ENCODE results near the gene ACKR1. TPM values are rescaled to one million over a fixed set of nuclear protein-coding genes. Genes with fewer than 3 reads are reported as not detected.

Gene ACKR1
- polyA plus RNA-seq, 2 donors: 11.1 to 35.9 TPM

DNA sequence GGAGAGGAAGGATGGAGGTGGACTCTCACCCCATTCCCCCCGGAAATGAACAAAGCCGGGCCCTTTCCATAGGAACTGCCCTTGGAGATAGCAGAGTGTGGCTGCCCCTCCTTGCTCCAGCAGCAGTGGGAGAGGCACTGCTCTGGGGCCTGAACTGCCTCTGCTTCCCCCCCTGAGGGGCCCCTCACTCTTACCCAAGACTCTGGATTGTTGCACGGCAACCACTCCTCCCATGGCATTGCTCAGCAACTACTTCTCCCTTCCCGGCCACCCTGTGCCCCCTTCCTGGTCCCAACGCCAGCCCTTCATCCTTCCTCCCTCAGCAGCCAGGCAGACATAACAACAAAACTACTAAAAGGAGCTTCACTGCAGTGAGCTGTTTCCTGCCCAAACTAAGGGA, 3.0 kb upstream of the ACKR1 start:
- Histone ChIP-seq H3K9me3 (ENCODE audit: control insufficient read depth in 2 of 2, insufficient read depth in 1 of 2, low read depth in 1 of 2, low read length in 1 of 2) (no peaks in the 10 kb centered on the region), H3K4me3 (ENCODE audit: low read depth in 1 of 2, low read length in 2 of 2) (peak overlapping the region in 1 of 2 donors; percentile 9), H3K36me3 (ENCODE audit: control insufficient read depth in 2 of 2, insufficient read depth in 2 of 2, low read length in 1 of 2) (no peaks in the 10 kb centered on the region), H3K27ac (ENCODE audit: low read depth in 2 of 2, low read length in 1 of 2) (no peak overlapping the region), H3K4me1 (ENCODE audit: control insufficient read depth in 2 of 2, insufficient read depth in 2 of 2, low read length in 1 of 2) (no peaks in the 10 kb centered on the region), H3K27me3 (ENCODE audit: control insufficient read depth in 1 of 2, insufficient read depth in 2 of 2, low read length in 2 of 2) (no peaks in the 10 kb centered on the region)
- 42 to 56% methylated on average over 5 of the region's 5 CpGs for WGBS, 2 donors

GRCh38 chr1:159203610-159204009, 1.1 kb upstream of the ACKR1 start:
- no peaks in the 10 kb centered on the region for H3K27me3 ChIP-seq (ENCODE audit: control insufficient read depth in 1 of 2, insufficient read depth in 2 of 2, low read length in 2 of 2)
- no peak overlapping the region for H3K4me3 ChIP-seq (ENCODE audit: low read depth in 1 of 2, low read length in 2 of 2)
- H3K4me1 ChIP-seq (ENCODE audit: control insufficient read depth in 2 of 2, insufficient read depth in 2 of 2, low read length in 1 of 2): no peaks in the 10 kb centered on the region
- H3K9me3 ChIP-seq (ENCODE audit: control insufficient read depth in 2 of 2, insufficient read depth in 1 of 2, low read depth in 1 of 2, low read length in 1 of 2): no peaks in the 10 kb centered on the region
- 67 to 69% methylated on average over 6 of the region's 6 CpGs for WGBS, 2 donors
- no peaks in the 10 kb centered on the region for H3K36me3 ChIP-seq (ENCODE audit: control insufficient read depth in 2 of 2, insufficient read depth in 2 of 2, low read length in 1 of 2)
- no peak overlapping the region for H3K27ac ChIP-seq (ENCODE audit: low read depth in 2 of 2, low read length in 1 of 2)

GRCh38 chr1:159205225-159205624, 550 bp downstream of the ACKR1 start:
- Histone ChIP-seq H3K4me3 (ENCODE audit: low read depth in 1 of 2, low read length in 2 of 2) (peak overlapping the region in 1 of 2 donors; percentile 28), H3K27me3 (ENCODE audit: control insufficient read depth in 1 of 2, insufficient read depth in 2 of 2, low read length in 2 of 2) (no peaks in the 10 kb centered on the region), H3K4me1 (ENCODE audit: control insufficient read depth in 2 of 2, insufficient read depth in 2 of 2, low read length in 1 of 2) (no peaks in the 10 kb centered on the region), H3K27ac (ENCODE audit: low read depth in 2 of 2, low read length in 1 of 2) (no peak overlapping the region), H3K9me3 (ENCODE audit: control insufficient read depth in 2 of 2, insufficient read depth in 1 of 2, low read depth in 1 of 2, low read length in 1 of 2) (no peaks in the 10 kb centered on the region), H3K36me3 (ENCODE audit: control insufficient read depth in 2 of 2, insufficient read depth in 2 of 2, low read length in 1 of 2) (no peaks in the 10 kb centered on the region)
- 61 to 66% methylated on average over 6 of the region's 6 CpGs for whole genome bisulfite sequencing, 2 donors

DNA sequence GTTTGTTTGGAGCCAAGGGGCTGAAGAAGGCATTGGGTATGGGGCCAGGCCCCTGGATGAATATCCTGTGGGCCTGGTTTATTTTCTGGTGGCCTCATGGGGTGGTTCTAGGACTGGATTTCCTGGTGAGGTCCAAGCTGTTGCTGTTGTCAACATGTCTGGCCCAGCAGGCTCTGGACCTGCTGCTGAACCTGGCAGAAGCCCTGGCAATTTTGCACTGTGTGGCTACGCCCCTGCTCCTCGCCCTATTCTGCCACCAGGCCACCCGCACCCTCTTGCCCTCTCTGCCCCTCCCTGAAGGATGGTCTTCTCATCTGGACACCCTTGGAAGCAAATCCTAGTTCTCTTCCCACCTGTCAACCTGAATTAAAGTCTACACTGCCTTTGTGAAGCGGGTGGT, 1.4 kb downstream of the ACKR1 start:
- Histone ChIP-seq H3K27me3 (ENCODE audit: control insufficient read depth in 1 of 2, insufficient read depth in 2 of 2, low read length in 2 of 2) (no peaks in the 10 kb centered on the region), H3K36me3 (ENCODE audit: control insufficient read depth in 2 of 2, insufficient read depth in 2 of 2, low read length in 1 of 2) (no peaks in the 10 kb centered on the region), H3K4me1 (ENCODE audit: control insufficient read depth in 2 of 2, insufficient read depth in 2 of 2, low read length in 1 of 2) (no peaks in the 10 kb centered on the region), H3K4me3 (ENCODE audit: low read depth in 1 of 2, low read length in 2 of 2) (no peak overlapping the region), H3K9me3 (ENCODE audit: control insufficient read depth in 2 of 2, insufficient read depth in 1 of 2, low read depth in 1 of 2, low read length in 1 of 2) (no peaks in the 10 kb centered on the region), H3K27ac (ENCODE audit: low read depth in 2 of 2, low read length in 1 of 2) (no peak overlapping the region)
- 76 to 80% methylated on average over 4 of the region's 4 CpGs for WGBS, 2 donors

GRCh38 chr1:159207080-159207479, 2.4 kb downstream of the ACKR1 start:
- WGBS, 2 donors: 66 to 70% methylated on average over 5 of the region's 5 CpGs
- Histone ChIP-seq H3K9me3 (ENCODE audit: control insufficient read depth in 2 of 2, insufficient read depth in 1 of 2, low read depth in 1 of 2, low read length in 1 of 2) (no peaks in the 10 kb centered on the region), H3K27ac (ENCODE audit: low read depth in 2 of 2, low read length in 1 of 2) (no peak overlapping the region), H3K4me1 (ENCODE audit: control insufficient read depth in 2 of 2, insufficient read depth in 2 of 2, low read length in 1 of 2) (no peaks in the 10 kb centered on the region), H3K36me3 (ENCODE audit: control insufficient read depth in 2 of 2, insufficient read depth in 2 of 2, low read length in 1 of 2) (no peaks in the 10 kb centered on the region), H3K27me3 (ENCODE audit: control insufficient read depth in 1 of 2, insufficient read depth in 2 of 2, low read length in 2 of 2) (no peaks in the 10 kb centered on the region), H3K4me3 (ENCODE audit: low read depth in 1 of 2, low read length in 2 of 2) (no peak overlapping the region)

GRCh38 chr1:159207774-159208173, 3.1 kb downstream of the ACKR1 start:
- Histone ChIP-seq H3K36me3 (ENCODE audit: control insufficient read depth in 2 of 2, insufficient read depth in 2 of 2, low read length in 1 of 2) (no peaks in the 10 kb centered on the region), H3K4me3 (ENCODE audit: low read depth in 1 of 2, low read length in 2 of 2) (no peak overlapping the region), H3K9me3 (ENCODE audit: control insufficient read depth in 2 of 2, insufficient read depth in 1 of 2, low read depth in 1 of 2, low read length in 1 of 2) (no peaks in the 10 kb centered on the region), H3K4me1 (ENCODE audit: control insufficient read depth in 2 of 2, insufficient read depth in 2 of 2, low read length in 1 of 2) (no peaks in the 10 kb centered on the region), H3K27me3 (ENCODE audit: control insufficient read depth in 1 of 2, insufficient read depth in 2 of 2, low read length in 2 of 2) (no peaks in the 10 kb centered on the region), H3K27ac (ENCODE audit: low read depth in 2 of 2, low read length in 1 of 2) (no peak overlapping the region)
- WGBS, 2 donors: 45 to 48% methylated on average over 8 of the region's 8 CpGs

DNA sequence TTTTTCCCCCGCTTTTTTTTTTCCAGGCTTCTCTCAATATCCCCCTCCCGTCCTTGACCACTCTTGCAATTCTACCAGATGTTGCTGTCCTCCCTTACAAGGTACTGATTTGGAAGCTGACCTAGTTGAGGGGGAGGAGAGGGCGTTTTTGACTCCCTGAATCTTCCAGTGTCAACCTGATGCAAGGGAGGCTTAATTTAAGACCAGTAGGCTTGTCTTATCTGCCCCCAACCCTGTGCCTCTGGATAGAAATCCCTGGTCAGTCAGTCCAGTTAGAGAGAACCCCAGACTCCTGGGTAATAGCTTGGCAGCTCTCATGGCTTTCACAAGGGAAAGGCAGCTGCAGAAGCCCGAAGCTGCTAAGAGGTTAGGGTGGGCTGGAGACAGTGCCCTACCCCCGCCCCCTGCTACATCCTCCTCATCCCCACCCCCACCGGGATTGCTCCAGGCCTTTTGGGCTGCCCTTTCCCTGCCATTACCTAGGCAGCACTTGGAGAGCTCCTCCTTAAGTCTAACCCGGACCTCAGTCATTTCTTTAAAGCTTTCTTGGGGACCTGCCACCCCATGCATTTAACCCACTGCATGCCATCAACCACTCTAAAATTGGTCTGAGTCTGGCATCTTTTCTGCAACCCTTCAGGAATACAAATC, 3.6 kb downstream of the ACKR1 start:
- H3K4me3 ChIP-seq (ENCODE audit: low read depth in 1 of 2, low read length in 2 of 2): no peak overlapping the region
- no peaks in the 10 kb centered on the region for H3K27me3 ChIP-seq (ENCODE audit: control insufficient read depth in 1 of 2, insufficient read depth in 2 of 2, low read length in 2 of 2)
- 12 to 15% methylated on average over 7 of the region's 7 CpGs for WGBS, 2 donors

GRCh38 chr1:159209061-159209460, 4.4 kb downstream of the ACKR1 start:
- no peak overlapping the region for H3K27ac ChIP-seq (ENCODE audit: low read depth in 2 of 2, low read length in 1 of 2)
- H3K9me3 ChIP-seq (ENCODE audit: control insufficient read depth in 2 of 2, insufficient read depth in 1 of 2, low read depth in 1 of 2, low read length in 1 of 2): no peaks in the 10 kb centered on the region
- H3K4me1 ChIP-seq (ENCODE audit: control insufficient read depth in 2 of 2, insufficient read depth in 2 of 2, low read length in 1 of 2): no peaks in the 10 kb centered on the region
- H3K27me3 ChIP-seq (ENCODE audit: control insufficient read depth in 1 of 2, insufficient read depth in 2 of 2, low read length in 2 of 2): no peaks in the 10 kb centered on the region
- 77 to 80% methylated on average over 7 of the region's 7 CpGs for WGBS, 2 donors
- no peak overlapping the region for H3K4me3 ChIP-seq (ENCODE audit: low read depth in 1 of 2, low read length in 2 of 2)
- H3K36me3 ChIP-seq (ENCODE audit: control insufficient read depth in 2 of 2, insufficient read depth in 2 of 2, low read length in 1 of 2): no peaks in the 10 kb centered on the region

More for the DNA sequence above, 3.6 kb downstream of the ACKR1 start:
- Histone ChIP-seq H3K9me3 (ENCODE audit: control insufficient read depth in 2 of 2, insufficient read depth in 1 of 2, low read depth in 1 of 2, low read length in 1 of 2) (no peaks in the 10 kb centered on the region), H3K36me3 (ENCODE audit: control insufficient read depth in 2 of 2, insufficient read depth in 2 of 2, low read length in 1 of 2) (no peaks in the 10 kb centered on the region), H3K4me1 (ENCODE audit: control insufficient read depth in 2 of 2, insufficient read depth in 2 of 2, low read length in 1 of 2) (no peaks in the 10 kb centered on the region), H3K27ac (ENCODE audit: low read depth in 2 of 2, low read length in 1 of 2) (no peak overlapping the region)

DNA sequence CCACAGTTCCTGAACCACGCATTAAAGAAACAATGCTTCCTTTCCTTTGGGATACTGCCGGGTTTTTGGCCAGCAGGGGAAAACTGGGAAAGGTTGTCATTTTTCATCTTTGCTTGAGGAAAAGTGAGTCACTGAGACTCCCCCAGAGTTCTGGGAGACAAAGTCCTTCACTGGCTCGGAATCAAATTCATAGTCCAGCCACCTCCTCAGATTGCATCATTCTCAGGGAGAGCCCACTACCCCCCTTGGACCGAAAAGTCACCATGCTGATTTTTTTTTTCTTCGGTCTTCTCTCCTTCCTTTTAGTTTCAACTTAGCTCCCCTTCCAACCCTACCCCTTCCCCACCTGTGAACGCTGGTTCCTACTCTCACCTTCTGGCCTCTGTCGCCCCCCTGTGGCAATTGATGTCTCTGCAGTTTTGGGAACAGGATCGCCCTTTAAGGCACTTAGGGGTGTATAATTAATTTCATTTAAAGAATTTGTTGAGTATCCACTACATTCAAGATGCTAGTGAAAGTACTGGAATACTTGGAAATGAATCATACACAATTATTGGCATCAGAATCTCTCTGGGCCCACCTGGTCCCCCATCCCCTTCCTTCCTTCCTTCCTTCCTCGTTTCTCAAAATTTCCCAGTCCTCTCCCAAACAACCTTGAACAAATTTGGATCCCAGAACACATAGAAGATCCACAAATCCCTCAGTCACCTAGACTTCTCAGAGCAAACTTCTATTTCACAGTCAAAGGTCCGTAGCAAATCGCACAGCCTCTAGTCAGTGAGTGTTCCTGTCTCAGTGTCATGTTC, 6.9 kb downstream of the ACKR1 start:
- Histone ChIP-seq H3K27me3 (ENCODE audit: control insufficient read depth in 1 of 2, insufficient read depth in 2 of 2, low read length in 2 of 2) (no peaks in the 10 kb centered on the region), H3K4me3 (ENCODE audit: low read depth in 1 of 2, low read length in 2 of 2) (no peak overlapping the region), H3K36me3 (ENCODE audit: control insufficient read depth in 2 of 2, insufficient read depth in 2 of 2, low read length in 1 of 2) (no peaks in the 10 kb centered on the region), H3K27ac (ENCODE audit: low read depth in 2 of 2, low read length in 1 of 2) (no peak overlapping the region), H3K4me1 (ENCODE audit: control insufficient read depth in 2 of 2, insufficient read depth in 2 of 2, low read length in 1 of 2) (no peaks in the 10 kb centered on the region), H3K9me3 (ENCODE audit: control insufficient read depth in 2 of 2, insufficient read depth in 1 of 2, low read depth in 1 of 2, low read length in 1 of 2) (no peaks in the 10 kb centered on the region)
- WGBS, 2 donors: 34 to 38% methylated on average over 11 of the region's 11 CpGs

- no peak overlapping the region for H3K27ac ChIP-seq (ENCODE audit: low read depth in 2 of 2, low read length in 1 of 2)
- H3K27me3 ChIP-seq (ENCODE audit: control insufficient read depth in 1 of 2, insufficient read depth in 2 of 2, low read length in 2 of 2): no peaks in the 10 kb centered on the region
- H3K36me3 ChIP-seq (ENCODE audit: control insufficient read depth in 2 of 2, insufficient read depth in 2 of 2, low read length in 1 of 2): no peaks in the 10 kb centered on the region
- no peak overlapping the region for H3K4me3 ChIP-seq (ENCODE audit: low read depth in 1 of 2, low read length in 2 of 2)
- H3K4me1 ChIP-seq (ENCODE audit: control insufficient read depth in 2 of 2, insufficient read depth in 2 of 2, low read length in 1 of 2): no peaks in the 10 kb centered on the region
- H3K9me3 ChIP-seq (ENCODE audit: control insufficient read depth in 2 of 2, insufficient read depth in 1 of 2, low read depth in 1 of 2, low read length in 1 of 2): no peaks in the 10 kb centered on the region
- WGBS, 2 donors: 63 to 73% methylated on average over 4 of the region's 4 CpGs
These were observed 7.9 kb downstream of the ACKR1 start for GRCh38 chr1:159212596-159212995.

Measured in esophagus (tissue), 2 donors.